ENCODE measurements around the gene NLGN2.

NLGN2 gene

GRCh38 chr17:7423679-7424078 is 16.0 kb downstream of the NLGN2 start:
- no peak for TF ChIP-seq CTCF (IDR thresholded peaks at IDR 0.05; ENCODE audit: insufficient read depth, low read depth, low read length, missing control alignments)
- DNase-seq (ENCODE audit: low read depth): no peak
- no peak overlapping the region for H3K4me3 ChIP-seq (ENCODE audit: low read depth, low read length)

GRCh38 chr17:7425316-7425715 is 17.7 kb downstream of the NLGN2 start, which contains the start of gene SPEM2:
Gene SPEM2 (plus strand): TSS chr17:7425616. CDS start chr17:7425689, 73 bp downstream.
- no peak for DNase-seq (ENCODE audit: low read depth)
- no peak within 1 kb of the TSS for H3K4me3 ChIP-seq (ENCODE audit: low read depth, low read length)
- no peak for TF ChIP-seq CTCF (IDR thresholded peaks at IDR 0.05; ENCODE audit: insufficient read depth, low read depth, low read length, missing control alignments)

GRCh38 chr17:7425756-7426155 is 18.1 kb downstream of the NLGN2 start:
- H3K4me3 ChIP-seq (ENCODE audit: low read depth, low read length): no peak overlapping the region
- no peak for TF ChIP-seq CTCF (IDR thresholded peaks at IDR 0.05; ENCODE audit: insufficient read depth, low read depth, low read length, missing control alignments)
- DNase-seq (ENCODE audit: low read depth): no peak

- no peak for DNase-seq (ENCODE audit: low read depth)
- no peak for TF ChIP-seq CTCF (IDR thresholded peaks at IDR 0.05; ENCODE audit: insufficient read depth, low read depth, low read length, missing control alignments)
Measured at GRCh38 chr17:7426203-7426863, 18.7 kb downstream of the NLGN2 start.

GRCh38 chr17:7426896-7427489 is 19.3 kb downstream of the NLGN2 start:
- H3K4me3 ChIP-seq (ENCODE audit: low read depth, low read length): no peak overlapping the region
- TF ChIP-seq CTCF (IDR thresholded peaks at IDR 0.05; ENCODE audit: insufficient read depth, low read depth, low read length, missing control alignments): no peak
- no peak for DNase-seq (ENCODE audit: low read depth)

More at GRCh38 chr17:7426203-7426863, 18.7 kb downstream of the NLGN2 start:
- H3K4me3 ChIP-seq (ENCODE audit: low read depth, low read length): no peak overlapping the region

- TF ChIP-seq CTCF (IDR thresholded peaks at IDR 0.05; ENCODE audit: insufficient read depth, low read depth, low read length, missing control alignments): no peak
- no peak for DNase-seq (ENCODE audit: low read depth)
- H3K4me3 ChIP-seq (ENCODE audit: low read depth, low read length): no peak overlapping the region
Measured at GRCh38 chr17:7427549-7427948, 19.9 kb downstream of the NLGN2 start.
